IPS DF 6.9 (cell line): ENCODE data around the gene PGGT1B.

Source experiments
- DNase-seq: peaks from one replicate; pipeline ENCODE4 v3.0.0-alpha.2; 2013; ENCODE audit warnings: low read depth, low spot score
- H3K27ac ChIP-seq: one replicate; pipeline ENCODE4 v1.5.1; 2013; ENCODE audit warnings: low read length, control low read depth
- H3K27me3 ChIP-seq: 2 replicates; pipeline ENCODE4 v1.6.1; 2013; ENCODE audit warnings: mild to moderate bottlenecking, low read length; ENCODE audit not compliant: control insufficient read depth, insufficient read depth
- H3K36me3 ChIP-seq: 2 replicates; pipeline ENCODE4 v1.6.1; 2013; ENCODE audit warnings: low read length; ENCODE audit not compliant: control insufficient read depth, insufficient read depth
- H3K4me1 ChIP-seq: 2 replicates; pipeline ENCODE4 v1.6.1; 2013; ENCODE audit warnings: low read length; ENCODE audit not compliant: control insufficient read depth, insufficient read depth
- H3K4me3 ChIP-seq: 2 replicates; pipeline ENCODE4 v1.5.1; 2013; ENCODE audit warnings: mild to moderate bottlenecking, low read length
- H3K9me3 ChIP-seq: 2 replicates; pipeline ENCODE4 v1.6.1; 2013; ENCODE audit warnings: low read length, inconsistent platforms; ENCODE audit not compliant: control insufficient read depth, insufficient read depth
- WGBS: extraction: QIAGEN DNeasy Blood & Tissue Kit; methylation state at CpG from one replicate; pipeline ENCODE4 v1.1.7; 2013; ENCODE audit warnings: mixed read lengths, missing lambda C conversion rate; ENCODE audit not compliant: insufficient read length, insufficient coverage; 5-methylcytosine and 5-hydroxymethylcytosine counted together

Gene PGGT1B

DNA sequence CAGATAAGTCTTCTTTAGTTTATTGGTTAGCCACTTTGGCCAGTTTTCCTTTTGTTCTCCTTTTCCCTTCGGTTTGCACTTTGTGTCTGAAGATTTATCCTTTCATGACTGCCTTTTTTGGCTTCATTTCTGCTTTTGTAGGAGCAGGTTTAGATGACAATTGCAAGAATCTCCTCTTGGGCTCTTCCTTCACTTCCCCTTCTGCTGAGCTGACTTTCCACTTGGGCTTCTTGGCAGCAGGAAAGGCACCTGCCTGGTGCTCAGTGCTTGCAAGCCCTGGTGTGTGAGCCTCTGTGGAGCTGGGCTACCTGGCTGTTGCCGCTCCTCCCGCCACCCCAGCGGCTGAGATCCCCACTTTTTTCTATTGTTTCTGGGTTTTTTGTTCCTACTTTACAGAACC is 26.4 kb upstream of the PGGT1B start:
- no peaks in the 10 kb centered on the region for H3K4me1 ChIP-seq
- DNase-seq = no peak
- no peaks in the 10 kb centered on the region for H3K27me3 ChIP-seq
- H3K36me3 ChIP-seq = no peaks in the 10 kb centered on the region
- no peaks in the 10 kb centered on the region for H3K9me3 ChIP-seq
- no CpG with 5 or more reads among the region's 4 CpGs for WGBS
- no peak overlapping the region for H3K4me3 ChIP-seq
- H3K27ac ChIP-seq = no peak overlapping the region

GRCh38 chr5:115284021-115284420 is 21.3 kb upstream of the PGGT1B start:
- Histone ChIP-seq H3K4me1 (no peaks in the 10 kb centered on the region), H3K27ac (no peak overlapping the region), H3K36me3 (no peaks in the 10 kb centered on the region), H3K27me3 (no peaks in the 10 kb centered on the region), H3K9me3 (no peaks in the 10 kb centered on the region), H3K4me3 (no peak overlapping the region)
- DNase-seq = no peak
- WGBS = 100% methylated on average over 1 of the region's 1 CpG

GRCh38 chr5:115282131-115282530 is 19.5 kb upstream of the PGGT1B start:
- H3K36me3 ChIP-seq = no peaks in the 10 kb centered on the region
- H3K27me3 ChIP-seq = no peaks in the 10 kb centered on the region
- no peak overlapping the region for H3K4me3 ChIP-seq
- no peaks in the 10 kb centered on the region for H3K9me3 ChIP-seq
- no CpG with 5 or more reads among the region's 1 CpG for WGBS
- H3K27ac ChIP-seq = no peak overlapping the region
- DNase-seq = no peak
- no peaks in the 10 kb centered on the region for H3K4me1 ChIP-seq

DNA sequence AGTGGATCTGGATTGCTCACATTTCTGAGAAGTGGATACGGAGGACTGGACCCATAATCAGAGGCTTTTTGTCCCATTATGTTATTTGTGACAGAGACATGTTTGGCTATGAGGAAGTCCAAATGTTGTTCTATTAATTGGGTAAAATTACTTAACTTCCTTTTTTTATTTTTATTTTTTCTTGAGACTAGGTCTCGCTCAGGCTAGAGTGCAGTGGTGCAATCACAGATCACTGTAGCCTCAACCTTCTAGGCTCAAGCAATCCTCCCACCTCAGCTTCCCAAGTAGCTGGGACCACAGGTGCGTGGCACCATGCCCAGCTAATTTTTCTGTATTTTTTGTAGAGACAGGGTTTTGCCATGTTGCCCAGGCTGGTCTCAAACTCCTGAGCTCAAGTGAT is 11.9 kb upstream of the PGGT1B start:
- no peaks in the 10 kb centered on the region for H3K27me3 ChIP-seq
- no peak overlapping the region for H3K4me3 ChIP-seq
- no peak for DNase-seq
- no peaks in the 10 kb centered on the region for H3K4me1 ChIP-seq
- no peaks in the 10 kb centered on the region for H3K9me3 ChIP-seq
- peaks cover 2% of the 10 kb centered on the region; the same call in 1 of the 2 replicates for H3K36me3 ChIP-seq
- no peak overlapping the region for H3K27ac ChIP-seq
- no CpG with 5 or more reads among the region's 3 CpGs for WGBS

GRCh38 chr5:115272297-115272958 is 9.8 kb upstream of the PGGT1B start:
- H3K36me3 ChIP-seq = peaks cover 2% of the 10 kb centered on the region; the same call in 1 of the 2 replicates
- H3K27me3 ChIP-seq = no peaks in the 10 kb centered on the region
- no CpG with 5 or more reads among the region's 3 CpGs for WGBS
- no peaks in the 10 kb centered on the region for H3K4me1 ChIP-seq
- no peaks in the 10 kb centered on the region for H3K9me3 ChIP-seq
- DNase-seq = no peak
- H3K4me3 ChIP-seq = no peak overlapping the region
- H3K27ac ChIP-seq = no peak overlapping the region

GRCh38 chr5:115271295-115272050 is 8.8 kb upstream of the PGGT1B start:
- H3K9me3 ChIP-seq = no peaks in the 10 kb centered on the region
- H3K27me3 ChIP-seq = no peaks in the 10 kb centered on the region
- H3K36me3 ChIP-seq = peaks cover 2% of the 10 kb centered on the region; the same call in 1 of the 2 replicates
- no peak overlapping the region for H3K4me3 ChIP-seq
- no peaks in the 10 kb centered on the region for H3K4me1 ChIP-seq
- no peak overlapping the region for H3K27ac ChIP-seq
- no CpG with 5 or more reads among the region's 6 CpGs for WGBS
- DNase-seq = no peak

GRCh38 chr5:115267617-115268016 is 4.9 kb upstream of the PGGT1B start:
- DNase-seq = no peak
- no peak overlapping the region for H3K4me3 ChIP-seq
- no peaks in the 10 kb centered on the region for H3K9me3 ChIP-seq
- peaks cover 2% of the 10 kb centered on the region; the same call in 1 of the 2 replicates for H3K36me3 ChIP-seq
- no peak overlapping the region for H3K27ac ChIP-seq
- H3K4me1 ChIP-seq = no peaks in the 10 kb centered on the region
- H3K27me3 ChIP-seq = no peaks in the 10 kb centered on the region

- H3K27me3 ChIP-seq = no peaks in the 10 kb centered on the region
- H3K9me3 ChIP-seq = no peaks in the 10 kb centered on the region
- no CpG with 5 or more reads among the region's 13 CpGs for WGBS
- no peak overlapping the region for H3K4me3 ChIP-seq
- H3K27ac ChIP-seq = no peak overlapping the region
- no peaks in the 10 kb centered on the region for H3K36me3 ChIP-seq
- no peaks in the 10 kb centered on the region for H3K4me1 ChIP-seq
- DNase-seq = no peak
Observed at GRCh38 chr5:115265220-115265619, 2.5 kb upstream of the PGGT1B start.

- no peak for DNase-seq
- H3K36me3 ChIP-seq = no peaks in the 10 kb centered on the region
- no peaks in the 10 kb centered on the region for H3K4me1 ChIP-seq
- no peak overlapping the region for H3K4me3 ChIP-seq
- no peaks in the 10 kb centered on the region for H3K9me3 ChIP-seq
- WGBS = no CpG with 5 or more reads among the region's 13 CpGs
- no peak overlapping the region for H3K27ac ChIP-seq
- no peaks in the 10 kb centered on the region for H3K27me3 ChIP-seq
Observed at GRCh38 chr5:115264786-115265185, 2.1 kb upstream of the PGGT1B start.

- no peaks in the 10 kb centered on the region for H3K27me3 ChIP-seq
- H3K4me1 ChIP-seq = no peaks in the 10 kb centered on the region
- no CpG with 5 or more reads among the region's 7 CpGs for WGBS
- no peaks in the 10 kb centered on the region for H3K9me3 ChIP-seq
- DNase-seq = no peak
- H3K27ac ChIP-seq = no peak overlapping the region
- no peaks in the 10 kb centered on the region for H3K36me3 ChIP-seq
- H3K4me3 ChIP-seq = peak overlapping the region; percentile 94; the same call in 1 of the 2 replicates
Observed at GRCh38 chr5:115263078-115263380, 352 bp upstream of the PGGT1B start.

GRCh38 chr5:115262011-115262320 is 711 bp downstream of the PGGT1B start:
- Histone ChIP-seq H3K9me3 (no peaks in the 10 kb centered on the region), H3K27me3 (no peaks in the 10 kb centered on the region), H3K4me3 (peak overlapping the region; percentile 94; the same call in 1 of the 2 replicates), H3K27ac (no peak overlapping the region), H3K36me3 (no peaks in the 10 kb centered on the region), H3K4me1 (no peaks in the 10 kb centered on the region)
- WGBS = no CpG with 5 or more reads among the region's 8 CpGs
- no peak for DNase-seq
